GM18861 (cell line): ENCODE data around the gene CDC42SE1.
A peak's percentile ranks its signal among the peaks of the same experiment; 100 is the strongest.

Source experiments
- ATAC-seq: cut with Tn5 transposase; IDR thresholded peaks from one replicate; pipeline ENCODE4 v1.9.1; 2021; ENCODE audit not compliant: unreplicated experiment

Gene CDC42SE1

GRCh38 chr1:151009206-151009587 is 50.2 kb downstream of the CDC42SE1 start:
- no peak for ATAC-seq

DNA sequence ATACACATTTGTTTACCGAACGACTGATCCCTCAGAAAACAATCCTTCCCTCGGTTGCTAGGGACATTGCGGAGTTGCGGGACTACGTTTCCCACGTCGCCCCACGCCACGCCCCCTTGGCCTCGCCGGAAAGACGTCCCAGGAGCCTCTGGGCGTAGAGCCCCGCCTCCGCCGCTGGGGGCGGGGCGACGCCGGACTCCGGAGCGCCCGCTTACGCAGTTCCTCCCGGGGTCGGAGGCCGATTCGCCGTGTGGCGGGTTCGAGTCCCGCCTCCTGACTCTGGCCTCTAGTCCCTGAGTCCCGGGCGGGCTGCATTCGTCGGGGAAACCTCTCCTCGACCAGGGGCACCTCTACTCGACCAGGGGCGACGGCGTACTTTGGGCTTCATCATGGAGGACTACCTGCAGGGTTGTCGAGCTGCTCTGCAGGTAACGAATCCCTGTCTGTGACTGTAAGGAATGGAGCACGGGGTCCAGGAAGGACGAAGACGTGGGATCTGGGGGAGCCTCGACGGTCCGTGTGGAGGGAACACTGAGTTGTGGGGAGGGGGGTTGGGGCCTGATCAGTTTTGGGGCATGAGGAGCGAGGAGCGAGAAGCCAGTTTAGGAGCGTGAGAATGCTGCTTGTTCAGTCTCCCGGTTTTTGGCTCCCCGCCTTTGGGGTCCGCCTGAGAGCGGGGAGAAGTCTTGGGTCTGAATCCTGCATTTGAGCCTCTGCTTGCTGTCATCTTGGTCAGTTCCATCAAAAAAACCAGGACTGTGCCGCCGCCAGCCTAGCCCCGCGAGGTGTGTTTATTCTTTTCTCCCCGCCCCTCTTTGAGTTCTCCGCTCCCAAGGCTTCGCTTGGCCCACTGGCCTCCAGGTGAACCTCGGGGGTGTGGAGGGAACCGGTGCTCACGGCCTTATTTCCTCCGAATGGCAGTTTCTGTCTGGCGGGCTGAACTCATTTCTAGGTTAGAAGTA is 50.9 kb downstream of the CDC42SE1 start, which contains the start of gene PRUNE1:
PRUNE1 (plus strand) TSS at position 206 of the 962 bp plus-strand sequence; CDS start at position 390, 184 bp downstream.
- peak; percentile 59 for ATAC-seq

GRCh38 chr1:151007853-151008243 is 51.6 kb downstream of the CDC42SE1 start:
- no peak for ATAC-seq

GRCh38 chr1:151006327-151007052 is 52.9 kb downstream of the CDC42SE1 start, which contains the start of gene MINDY1:
Gene MINDY1, minus strand, starts transcription at chr1:151006902. Its CDS starts 4,285 bp downstream, at chr1:151002617.
- no peak for ATAC-seq

GRCh38 chr1:151005729-151006319 is 53.6 kb downstream of the CDC42SE1 start:
- ATAC-seq: no peak

DNA sequence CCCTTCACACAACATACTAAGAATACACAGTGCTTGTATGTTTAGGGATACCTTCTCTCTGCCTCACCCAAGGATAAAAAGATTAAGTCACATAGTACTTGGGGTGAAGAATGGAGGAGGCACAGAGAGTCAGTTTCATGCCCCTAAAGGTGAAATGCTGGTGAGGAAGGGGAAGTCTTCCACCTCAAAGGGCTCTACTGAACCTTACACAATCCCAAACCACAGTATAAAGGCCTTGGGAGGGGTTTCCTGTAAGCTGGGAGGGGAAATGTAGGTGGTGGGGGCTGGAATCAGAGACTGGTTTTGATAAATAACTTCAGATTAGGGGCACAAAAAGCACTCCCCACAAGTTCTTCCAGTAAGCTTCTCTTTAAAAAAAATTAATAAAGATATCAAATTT is 56.2 kb downstream of the CDC42SE1 start:
- ATAC-seq: no peak

- no peak for ATAC-seq
Measured at GRCh38 chr1:151002611-151003010, 56.8 kb downstream of the CDC42SE1 start.

GRCh38 chr1:151002051-151002450 is 57.4 kb downstream of the CDC42SE1 start:
- no peak for ATAC-seq

DNA sequence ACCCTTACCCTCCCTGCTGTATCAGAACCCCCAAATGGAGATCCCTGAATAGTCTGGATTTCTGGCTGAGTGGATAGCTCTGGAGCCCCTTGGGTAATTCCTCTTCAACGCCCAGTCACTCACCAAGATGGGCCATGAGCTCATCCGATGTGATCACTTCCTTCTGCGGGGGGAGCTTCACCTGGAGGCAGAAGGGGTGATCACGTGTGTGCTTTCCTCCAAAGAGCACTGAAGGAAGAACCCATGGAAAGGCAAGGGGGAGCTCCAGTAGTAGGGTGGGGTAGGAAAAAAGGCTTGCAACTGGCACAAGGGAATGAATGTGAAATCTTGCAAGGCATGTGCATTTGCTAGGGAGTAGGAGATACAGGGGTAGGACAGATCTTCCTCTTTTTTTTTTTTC is 57.8 kb downstream of the CDC42SE1 start:
- ATAC-seq: no peak
